GM19239 (cell line): ENCODE data around the gene OTOP1.
"Not testable (repeated sequence)": the region's sequence is repeated elsewhere in the genome, so short reads cannot be mapped to it uniquely, and the experiment has no call there.

ENCODE experiments used
- DNase-seq: peaks from one replicate; pipeline ENCODE4 v3.0.0; 2011; ENCODE audit warnings: low spot score; ENCODE audit not compliant: insufficient read length
- FAIRE-seq: peaks from 2 replicates; lab custom pipeline; 2011; peaks lifted over from hg19 to GRCh38; lab: Jason Lieb, UNC

Gene OTOP1

GRCh38 chr4:4167981-4168780 is 58.5 kb downstream of the OTOP1 start:
- not testable (repeated sequence) for DNase-seq, FAIRE-seq

GRCh38 chr4:4166986-4167385 is 59.7 kb downstream of the OTOP1 start:
- FAIRE-seq, DNase-seq: not testable (repeated sequence)

GRCh38 chr4:4165701-4166392 is 60.9 kb downstream of the OTOP1 start:
- DNase-seq, FAIRE-seq: not testable (repeated sequence)

- not testable (repeated sequence) for DNase-seq, FAIRE-seq
These were observed 62.1 kb downstream of the OTOP1 start for GRCh38 chr4:4164532-4165173.

- FAIRE-seq, DNase-seq: not testable (repeated sequence)
These were observed 64.5 kb downstream of the OTOP1 start for GRCh38 chr4:4162186-4162585.

GRCh38 chr4:4160956-4161665 is 65.6 kb downstream of the OTOP1 start:
- DNase-seq, FAIRE-seq: not testable (repeated sequence)

GRCh38 chr4:4145622-4146021 is 81.1 kb downstream of the OTOP1 start:
- DNase-seq, result not testable (repeated sequence)

GRCh38 chr4:4143376-4143775 is 83.4 kb downstream of the OTOP1 start:
- not testable (repeated sequence) for DNase-seq, FAIRE-seq

More at GRCh38 chr4:4145622-4146021, 81.1 kb downstream of the OTOP1 start:
- FAIRE-seq, result peak; percentile 26

GRCh38 chr4:4142679-4143078 is 84.0 kb downstream of the OTOP1 start:
- not testable (repeated sequence) for FAIRE-seq, DNase-seq

GRCh38 chr4:4141186-4141585 is 85.5 kb downstream of the OTOP1 start:
- FAIRE-seq, DNase-seq: not testable (repeated sequence)
